GM12874 (cell line): ENCODE data around the gene CRYBB3.

Experiments
- TF ChIP-seq, protein P1 (sequence below): IDR thresholded peaks from 2 replicates; pipeline ENCODE4 v1.5.1; 2011; ENCODE audit warnings: low read depth, mild to moderate bottlenecking, control low read depth, low read length, moderate library complexity; ENCODE audit not compliant: insufficient read depth

Gene CRYBB3

DNA sequence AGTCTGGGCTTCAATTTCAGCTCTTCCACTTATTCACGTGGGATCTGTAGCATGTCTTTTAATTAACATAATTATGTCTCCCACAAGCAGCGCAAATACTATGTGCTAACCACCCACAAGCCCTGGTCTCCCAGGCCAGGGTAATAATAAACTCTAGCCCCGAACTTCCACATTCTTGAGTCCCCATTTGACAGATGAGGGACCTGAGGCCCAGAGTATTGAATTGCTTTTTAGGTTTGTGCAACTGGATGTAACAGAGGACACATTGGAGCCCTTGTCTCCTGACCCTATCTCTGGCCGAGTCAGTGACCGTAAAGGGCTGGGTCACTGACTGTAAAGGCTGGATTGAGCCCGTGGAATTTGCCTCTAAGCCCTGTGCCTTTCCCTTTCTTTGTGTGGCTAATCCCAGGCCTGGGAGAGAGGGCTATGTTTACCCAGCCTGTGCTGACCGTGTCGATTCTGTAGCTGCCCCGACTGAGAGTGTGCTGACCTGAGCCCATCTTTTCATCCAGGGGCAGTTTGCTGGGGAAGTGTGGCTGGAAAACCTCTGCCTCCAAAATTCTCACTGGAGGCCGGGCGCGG, 23.7 kb downstream of the CRYBB3 start:
- TF ChIP-seq, protein P1, sequence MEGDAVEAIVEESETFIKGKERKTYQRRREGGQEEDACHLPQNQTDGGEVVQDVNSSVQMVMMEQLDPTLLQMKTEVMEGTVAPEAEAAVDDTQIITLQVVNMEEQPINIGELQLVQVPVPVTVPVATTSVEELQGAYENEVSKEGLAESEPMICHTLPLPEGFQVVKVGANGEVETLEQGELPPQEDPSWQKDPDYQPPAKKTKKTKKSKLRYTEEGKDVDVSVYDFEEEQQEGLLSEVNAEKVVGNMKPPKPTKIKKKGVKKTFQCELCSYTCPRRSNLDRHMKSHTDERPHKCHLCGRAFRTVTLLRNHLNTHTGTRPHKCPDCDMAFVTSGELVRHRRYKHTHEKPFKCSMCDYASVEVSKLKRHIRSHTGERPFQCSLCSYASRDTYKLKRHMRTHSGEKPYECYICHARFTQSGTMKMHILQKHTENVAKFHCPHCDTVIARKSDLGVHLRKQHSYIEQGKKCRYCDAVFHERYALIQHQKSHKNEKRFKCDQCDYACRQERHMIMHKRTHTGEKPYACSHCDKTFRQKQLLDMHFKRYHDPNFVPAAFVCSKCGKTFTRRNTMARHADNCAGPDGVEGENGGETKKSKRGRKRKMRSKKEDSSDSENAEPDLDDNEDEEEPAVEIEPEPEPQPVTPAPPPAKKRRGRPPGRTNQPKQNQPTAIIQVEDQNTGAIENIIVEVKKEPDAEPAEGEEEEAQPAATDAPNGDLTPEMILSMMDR: no peak

DNA sequence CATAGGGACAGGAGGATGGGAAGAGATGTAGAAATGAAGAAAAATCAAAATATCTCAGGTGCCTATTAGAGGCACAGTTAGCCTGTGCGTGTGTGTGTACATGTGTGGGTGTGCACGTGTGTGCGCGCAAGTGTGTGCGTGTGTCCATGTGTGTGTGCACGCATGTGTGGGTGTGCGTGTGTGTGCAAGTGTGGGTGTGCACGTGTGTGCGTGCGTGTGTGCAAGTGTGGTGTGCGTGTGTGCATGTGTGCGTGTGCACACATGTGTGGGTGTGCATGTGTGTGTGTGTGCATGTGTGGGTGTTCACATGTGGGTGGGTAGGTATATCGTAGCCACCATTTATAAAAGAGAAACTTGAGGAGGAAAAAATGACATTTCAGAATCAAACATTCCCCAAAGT, 29.2 kb downstream of the CRYBB3 start:
- TF ChIP-seq, protein P1: no peak

DNA sequence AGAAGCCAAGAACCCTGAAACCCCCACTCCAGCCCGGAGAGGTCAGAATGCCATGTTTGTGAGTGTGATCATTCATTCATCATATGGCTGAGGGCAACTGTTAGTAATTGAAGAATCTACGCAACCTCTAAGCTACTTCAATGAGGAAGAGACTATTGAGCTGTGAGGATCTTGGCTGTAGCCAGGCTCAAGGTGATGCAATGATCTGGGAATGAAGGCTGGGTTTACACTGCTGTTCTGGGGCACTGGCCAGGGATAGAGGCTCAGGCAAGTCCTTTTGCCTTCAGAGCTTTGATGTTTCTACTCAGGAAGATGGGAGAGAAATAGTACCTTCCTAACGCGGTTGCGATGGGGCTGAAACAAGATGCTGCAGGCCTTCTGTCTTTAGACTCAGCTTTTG, 32.6 kb downstream of the CRYBB3 start:
- TF ChIP-seq, protein P1: no peak

DNA sequence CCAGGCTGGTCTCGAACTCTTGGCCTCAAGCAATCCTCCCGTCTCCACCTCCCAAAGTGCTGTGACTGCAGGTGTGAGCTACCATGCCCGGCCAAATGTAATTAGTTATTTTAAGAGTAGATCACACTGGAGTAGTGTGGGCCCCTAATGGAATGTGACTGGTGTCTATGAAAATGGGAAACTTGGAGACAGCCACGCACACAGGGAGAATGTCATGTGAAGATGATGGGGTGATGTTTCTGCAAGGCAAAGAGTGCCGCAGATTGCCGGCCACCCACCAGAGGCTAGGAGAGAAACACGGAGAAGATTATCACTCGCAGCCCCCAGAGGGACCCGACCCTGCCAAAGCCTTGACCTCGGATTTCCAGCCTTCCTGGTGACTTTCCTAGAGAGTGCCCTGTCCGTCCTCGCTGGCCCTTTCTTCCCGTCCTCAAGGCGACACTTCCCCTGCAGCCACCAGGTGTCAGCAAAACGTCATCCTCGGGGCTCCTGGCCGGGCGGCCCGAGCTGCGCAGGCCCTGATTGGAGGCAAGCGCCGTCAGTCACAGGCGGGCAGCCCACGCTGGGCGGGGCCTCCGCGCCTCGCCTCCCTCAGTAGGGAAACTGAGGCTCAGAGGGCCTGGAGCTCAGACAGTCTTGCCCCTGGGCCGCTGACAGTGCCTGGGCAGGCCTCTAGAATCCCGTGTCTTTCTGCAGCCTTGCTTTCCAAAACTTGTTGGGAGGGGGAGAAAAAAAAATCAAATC, 36.1 kb downstream of the CRYBB3 start:
- TF ChIP-seq, protein P1: peak; percentile 86

DNA sequence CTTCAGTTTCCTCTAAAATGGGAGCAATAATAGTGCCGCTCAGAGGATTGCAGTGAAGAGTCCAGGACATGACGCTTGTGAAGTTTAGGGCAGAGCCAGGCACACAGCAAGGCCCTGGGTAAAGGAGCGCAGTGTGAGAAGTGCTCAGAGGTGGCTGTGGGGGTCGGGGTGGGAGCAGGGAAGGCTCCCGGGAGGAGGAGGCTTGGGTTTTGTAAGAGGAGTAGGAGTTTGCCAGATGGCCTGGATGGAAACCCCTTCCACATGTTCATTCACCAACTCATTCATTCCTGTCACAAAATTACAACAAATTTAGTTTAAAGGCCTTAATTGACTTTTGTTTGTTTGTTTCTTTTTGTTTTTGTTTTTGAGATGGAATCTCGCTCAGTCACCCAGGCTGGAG, 36.8 kb downstream of the CRYBB3 start:
- TF ChIP-seq, protein P1: no peak

DNA sequence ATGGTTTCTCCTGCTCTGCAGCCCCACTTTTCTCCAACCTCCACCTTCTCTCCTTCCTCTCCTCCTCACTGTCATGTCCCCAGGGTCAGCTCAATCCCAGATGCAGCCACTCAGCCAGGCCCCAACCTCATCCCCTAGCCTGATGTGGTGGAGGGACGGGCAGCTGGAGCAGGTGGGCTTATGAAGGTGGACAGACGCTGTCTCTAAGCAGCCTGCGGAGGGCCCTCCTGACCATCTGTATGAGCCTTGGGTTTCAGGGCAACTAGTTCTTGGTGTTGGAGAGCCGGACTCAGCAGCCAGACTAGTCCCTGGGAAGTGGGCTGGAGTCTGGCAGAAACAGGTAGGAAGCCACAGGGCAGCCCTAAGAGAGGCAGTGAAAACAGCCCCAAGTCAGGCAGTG, 37.8 kb downstream of the CRYBB3 start:
- TF ChIP-seq, protein P1: no peak
